Measurements from ENCODE around the gene PDGFD.

The PDGFD gene

GRCh38 chr11:104053743-104054478, 110.0 kb downstream of the PDGFD start:
- TF ChIP-seq CTCF (IDR thresholded peaks at IDR 0.05) = no peak

- no peak for TF ChIP-seq CTCF (IDR thresholded peaks at IDR 0.05)
These were observed 112.2 kb downstream of the PDGFD start for GRCh38 chr11:104051778-104052177.

GRCh38 chr11:104049116-104049515, 114.8 kb downstream of the PDGFD start:
- no peak for TF ChIP-seq CTCF (IDR thresholded peaks at IDR 0.05)

GRCh38 chr11:104046331-104046730, 117.6 kb downstream of the PDGFD start:
- TF ChIP-seq CTCF (IDR thresholded peaks at IDR 0.05) = no peak

GRCh38 chr11:104043678-104044239, 120.2 kb downstream of the PDGFD start:
- TF ChIP-seq CTCF (IDR thresholded peaks at IDR 0.05) = no peak

GRCh38 chr11:104043142-104043541, 120.8 kb downstream of the PDGFD start:
- TF ChIP-seq CTCF (IDR thresholded peaks at IDR 0.05) = no peak

- TF ChIP-seq CTCF (IDR thresholded peaks at IDR 0.05) = no peak
These were observed 122.2 kb downstream of the PDGFD start for GRCh38 chr11:104041792-104042191.
